GM12864 (cell line): ENCODE data around the gene EPHA2.

ENCODE experiments used
- DNase-seq: peaks from one replicate; pipeline ENCODE4 v3.0.0-alpha.2; 2011; ENCODE audit warnings: low read depth
- H3K4me3 ChIP-seq: 2 replicates; pipeline ENCODE4 v1.5.1; 2011; ENCODE audit warnings: mild to moderate bottlenecking, low read depth, low read length, control low read depth
- CTCF ChIP-seq: IDR thresholded peaks from 2 replicates; pipeline ENCODE4 v1.5.1; 2011; ENCODE audit warnings: low read depth, mild to moderate bottlenecking, moderate library complexity, low read length, control low read depth, inconsistent platforms; ENCODE audit errors: missing control alignments

Gene EPHA2

GRCh38 chr1:16143566-16144324 is 12.1 kb downstream of the EPHA2 start:
- DNase-seq: no peak
- no peak for TF ChIP-seq CTCF
- no peak overlapping the region for H3K4me3 ChIP-seq

- DNase-seq: no peak
- H3K4me3 ChIP-seq: no peak overlapping the region
- TF ChIP-seq CTCF: no peak
Observed at GRCh38 chr1:16143005-16143565, 12.8 kb downstream of the EPHA2 start.

GRCh38 chr1:16142383-16142995 is 13.4 kb downstream of the EPHA2 start:
- no peak overlapping the region for H3K4me3 ChIP-seq
- no peak for TF ChIP-seq CTCF

GRCh38 chr1:16141573-16142336 is 14.1 kb downstream of the EPHA2 start:
- DNase-seq: no peak
- no peak overlapping the region for H3K4me3 ChIP-seq
- TF ChIP-seq CTCF: no peak

More at GRCh38 chr1:16142383-16142995, 13.4 kb downstream of the EPHA2 start:
- no peak for DNase-seq

GRCh38 chr1:16140068-16140596 is 15.7 kb downstream of the EPHA2 start:
- no peak for DNase-seq
- H3K4me3 ChIP-seq: no peak overlapping the region
- TF ChIP-seq CTCF: no peak

- DNase-seq: no peak
- TF ChIP-seq CTCF: no peak
- H3K4me3 ChIP-seq: no peak overlapping the region
Observed at GRCh38 chr1:16139473-16139962, 16.4 kb downstream of the EPHA2 start.
